BJ (cell line): ENCODE data around the gene ZBTB33. TPM values are rescaled to one million over a fixed set of nuclear protein-coding genes. Genes with fewer than 3 reads are reported as not detected.

Experiments
- CTCF ChIA-PET: fragments of 350-600 bp; formaldehyde crosslinking; extraction: SDS; loops from one replicate; lab custom pipeline; 2021; ENCODE audit warnings: antibody characterized with exemption, inconsistent platforms; lab: Yijun Ruan, JAX
- POLR2A ChIA-PET: fragments of 300-600 bp; sonication (Branson Sonifier 250); formaldehyde crosslinking; extraction: SDS; loops from one replicate; lab custom pipeline; 2021; ENCODE audit warnings: antibody characterized with exemption; lab: Charles Lee
- DNase-seq: peaks from one replicate; pipeline ENCODE4 v3.0.0-alpha.2; 2011; ENCODE audit warnings: low read depth
- H3K27me3 ChIP-seq: 2 replicates; pipeline ENCODE4 v1.6.0; 2011; ENCODE audit warnings: low read length; ENCODE audit not compliant: control insufficient read depth, insufficient read depth
- H3K36me3 ChIP-seq: 2 replicates; pipeline ENCODE4 v1.5.1; 2011; ENCODE audit warnings: low read length; ENCODE audit not compliant: control insufficient read depth, insufficient read depth
- H3K4me3 ChIP-seq: 2 replicates; pipeline ENCODE4 v1.5.1; 2011; ENCODE audit warnings: low read depth, mild to moderate bottlenecking, control low read depth, low read length
- polyA plus RNA-seq: library from polyadenylated mRNA; depleted of rRNA; stranded (reverse); fragments of >200 nt; gene quantifications from 2 replicates; pipeline ENCODE4 v1.2.3, GENCODE V29; 2011
- TF ChIP-seq, protein P1 (sequence below): IDR thresholded peaks from 2 replicates; pipeline ENCODE4 v1.5.1; 2011; ENCODE audit warnings: low read depth, mild to moderate bottlenecking, control low read depth, inconsistent platforms, low read length, moderate library complexity; ENCODE audit not compliant: insufficient read depth

Gene ZBTB33
- polyA plus RNA-seq, 1 experiment = 2.2 TPM

DNA sequence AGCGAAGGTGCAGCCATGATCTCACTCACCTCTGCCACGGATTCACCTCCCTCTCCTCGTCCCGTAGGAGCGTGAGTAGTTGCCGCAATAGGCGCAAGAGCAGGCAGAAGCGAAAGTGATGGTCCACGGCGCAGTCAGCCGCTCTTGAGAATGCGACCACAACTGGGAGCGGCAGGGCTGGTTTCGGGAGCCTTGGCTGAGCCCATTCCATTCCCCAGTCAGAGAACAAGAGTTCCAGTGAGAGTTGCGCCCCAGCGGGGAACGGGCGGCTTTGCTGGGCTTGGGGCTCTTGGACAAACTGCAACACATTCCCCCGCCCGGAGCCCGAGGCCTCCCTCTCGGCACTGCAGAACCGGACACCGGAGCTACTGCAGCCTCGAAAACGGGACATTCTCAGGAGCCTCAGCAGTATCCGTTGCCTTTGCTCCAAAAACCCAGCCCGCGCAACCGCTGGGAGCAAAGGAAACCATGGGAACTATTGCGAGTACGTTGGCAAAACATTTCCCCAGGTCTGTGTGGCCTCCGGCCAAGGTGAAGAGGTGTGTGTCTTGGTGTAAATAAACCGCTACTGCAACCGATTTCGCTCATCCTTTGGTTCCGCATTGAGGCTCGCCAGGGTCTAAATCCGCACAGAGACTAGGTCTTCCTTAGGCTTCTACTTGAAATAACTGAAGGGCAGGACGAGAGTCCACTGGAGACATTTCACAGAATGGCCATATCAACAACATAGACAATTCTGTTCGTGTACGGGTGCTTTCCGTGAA lies 5.7 kb upstream of the ZBTB33 start:
- TF ChIP-seq, protein P1, sequence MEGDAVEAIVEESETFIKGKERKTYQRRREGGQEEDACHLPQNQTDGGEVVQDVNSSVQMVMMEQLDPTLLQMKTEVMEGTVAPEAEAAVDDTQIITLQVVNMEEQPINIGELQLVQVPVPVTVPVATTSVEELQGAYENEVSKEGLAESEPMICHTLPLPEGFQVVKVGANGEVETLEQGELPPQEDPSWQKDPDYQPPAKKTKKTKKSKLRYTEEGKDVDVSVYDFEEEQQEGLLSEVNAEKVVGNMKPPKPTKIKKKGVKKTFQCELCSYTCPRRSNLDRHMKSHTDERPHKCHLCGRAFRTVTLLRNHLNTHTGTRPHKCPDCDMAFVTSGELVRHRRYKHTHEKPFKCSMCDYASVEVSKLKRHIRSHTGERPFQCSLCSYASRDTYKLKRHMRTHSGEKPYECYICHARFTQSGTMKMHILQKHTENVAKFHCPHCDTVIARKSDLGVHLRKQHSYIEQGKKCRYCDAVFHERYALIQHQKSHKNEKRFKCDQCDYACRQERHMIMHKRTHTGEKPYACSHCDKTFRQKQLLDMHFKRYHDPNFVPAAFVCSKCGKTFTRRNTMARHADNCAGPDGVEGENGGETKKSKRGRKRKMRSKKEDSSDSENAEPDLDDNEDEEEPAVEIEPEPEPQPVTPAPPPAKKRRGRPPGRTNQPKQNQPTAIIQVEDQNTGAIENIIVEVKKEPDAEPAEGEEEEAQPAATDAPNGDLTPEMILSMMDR = no peak
- ChIA-PET POLR2A (no interaction called here), CTCF (no interaction called here)
- peak overlapping the region; percentile 64 for H3K4me3 ChIP-seq
- DNase-seq = no peak
- no peaks in the 10 kb centered on the region for H3K36me3 ChIP-seq
- H3K27me3 ChIP-seq = 0 out of 2 replicates have a peak, but pooled peaks cover 3% of the 10 kb centered on the region

DNA sequence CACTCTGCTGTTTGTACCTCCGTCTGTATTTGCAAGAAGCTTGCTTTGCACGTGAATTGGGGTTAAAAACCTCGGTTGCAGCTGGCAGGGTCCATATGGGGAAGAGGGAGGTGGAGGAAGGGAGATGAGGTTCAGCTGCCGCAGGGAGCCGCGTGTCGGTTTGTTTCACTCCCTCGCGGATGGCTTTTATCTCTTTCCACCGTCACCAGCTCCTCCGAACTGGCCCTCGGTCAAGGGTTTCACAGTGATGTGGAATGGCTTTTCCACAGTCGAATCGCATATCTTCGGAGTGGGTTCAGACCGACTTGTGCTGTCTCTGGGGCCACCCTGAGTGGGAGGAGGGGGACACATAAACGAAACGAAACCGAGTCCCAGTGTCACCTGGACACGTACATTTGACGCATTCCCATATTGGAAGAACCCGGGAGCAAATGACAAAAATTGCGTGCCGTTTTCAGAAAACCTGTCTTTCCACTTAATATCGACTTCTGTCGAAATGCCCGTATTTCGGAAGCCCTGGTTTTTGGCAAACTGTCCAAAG lies 929 bp downstream of the ZBTB33 start:
- no peaks in the 10 kb centered on the region for H3K36me3 ChIP-seq
- TF ChIP-seq, protein P1 = no peak
- CTCF ChIA-PET = interaction anchor here (1.3 kb wide), 1 partner anchor 18 kb away, joined by 3 read pairs; no protein-coding TSS in a partner anchor
- H3K27me3 ChIP-seq = 0 out of 2 replicates have a peak, but pooled peaks cover 3% of the 10 kb centered on the region
- POLR2A ChIA-PET = no interaction called here
- no peak for DNase-seq
- peak overlapping the region; percentile 68 for H3K4me3 ChIP-seq

DNA sequence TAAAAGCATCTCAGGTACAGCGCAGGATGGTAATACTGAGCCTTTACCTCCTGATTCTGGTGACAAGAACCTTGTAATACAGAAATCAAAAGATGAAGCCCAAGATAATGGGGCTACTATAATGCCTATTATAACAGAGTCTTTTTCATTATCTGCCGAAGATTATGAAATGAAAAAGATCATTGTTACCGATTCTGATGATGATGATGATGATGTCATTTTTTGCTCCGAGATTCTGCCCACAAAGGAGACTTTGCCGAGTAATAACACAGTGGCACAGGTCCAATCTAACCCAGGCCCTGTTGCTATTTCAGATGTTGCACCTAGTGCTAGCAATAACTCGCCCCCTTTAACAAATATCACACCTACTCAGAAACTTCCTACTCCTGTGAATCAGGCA lies 3.2 kb downstream of the ZBTB33 start:
- no peak for DNase-seq
- CTCF ChIA-PET = no interaction called here
- POLR2A ChIA-PET = no interaction called here
- Histone ChIP-seq H3K36me3 (no peaks in the 10 kb centered on the region), H3K4me3 (no peak overlapping the region), H3K27me3 (no peaks in the 10 kb centered on the region)
- TF ChIP-seq, protein P1 = no peak

DNA sequence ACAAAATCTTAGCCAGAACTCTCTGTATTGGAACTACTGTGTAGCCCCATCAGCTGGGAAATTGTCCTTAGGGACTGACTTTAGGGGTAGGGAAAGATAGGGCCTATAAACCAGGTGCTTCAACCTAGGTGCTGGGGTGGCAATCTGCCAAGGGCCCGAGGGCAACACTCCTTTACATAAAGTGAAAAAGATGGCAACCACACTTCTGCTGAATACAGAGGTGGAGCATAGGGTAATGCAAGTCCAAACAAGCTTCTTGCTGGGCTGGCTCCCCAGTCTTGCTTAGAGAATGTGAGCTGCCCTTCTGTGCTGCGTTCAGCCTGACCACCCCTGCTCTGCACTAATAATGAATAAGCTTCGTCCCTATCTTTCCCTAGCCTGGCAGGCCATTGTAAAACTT lies 9.8 kb downstream of the ZBTB33 start:
- Histone ChIP-seq H3K4me3 (no peak overlapping the region), H3K27me3 (no peaks in the 10 kb centered on the region), H3K36me3 (no peaks in the 10 kb centered on the region)
- CTCF ChIA-PET = no interaction called here
- POLR2A ChIA-PET = no interaction called here
- no peak for DNase-seq
- TF ChIP-seq, protein P1 = no peak

DNA sequence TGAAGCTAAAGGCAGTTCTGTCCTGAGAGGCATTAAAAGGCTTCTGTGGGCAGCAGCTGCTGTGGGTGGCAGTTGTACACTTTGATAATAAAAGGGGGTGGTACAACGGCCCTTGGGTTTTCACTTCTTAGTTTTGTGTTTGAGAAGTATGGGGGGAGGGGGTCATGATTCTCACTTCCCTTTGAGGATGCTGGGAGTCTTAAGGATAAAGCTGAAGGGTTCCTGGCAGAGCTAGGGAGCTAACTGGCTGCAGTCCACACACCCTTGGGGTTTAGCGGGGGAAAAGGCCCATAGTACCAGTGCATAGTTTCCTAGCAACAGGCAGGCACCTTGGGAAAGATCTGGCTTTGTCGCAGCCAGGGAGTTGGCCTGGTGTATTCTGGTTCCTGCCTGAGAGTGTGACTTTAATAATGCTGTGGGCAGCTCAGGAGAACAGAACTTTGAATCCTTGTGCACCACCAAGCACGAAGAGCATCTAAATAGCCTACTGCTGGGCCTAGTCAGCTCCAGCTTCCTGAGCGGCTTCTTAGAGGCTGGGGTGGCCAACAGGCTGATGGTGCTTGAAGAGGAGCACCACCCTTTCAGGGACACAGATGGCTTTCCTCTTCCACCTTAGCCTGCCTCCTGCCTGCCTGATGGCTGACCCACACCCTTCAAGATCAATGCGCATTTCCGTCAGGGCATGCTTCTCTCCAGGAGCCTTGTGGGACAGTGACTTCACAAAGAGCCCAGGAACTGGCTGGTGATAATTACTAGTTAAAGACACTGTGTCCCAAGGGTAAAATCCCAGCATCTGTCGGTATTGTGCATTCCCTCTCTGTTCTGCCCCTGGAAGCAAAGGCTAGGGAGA lies 12.5 kb downstream of the ZBTB33 start:
- ChIA-PET POLR2A (no interaction called here), CTCF (interaction anchor here (0.7 kb wide), 1 partner anchor 57 kb away, joined by 3 read pairs; no protein-coding TSS in a partner anchor)
- Histone ChIP-seq H3K4me3 (no peak overlapping the region), H3K36me3 (no peaks in the 10 kb centered on the region), H3K27me3 (no peaks in the 10 kb centered on the region)
- DNase-seq = no peak
- TF ChIP-seq, protein P1 = no peak
